Mucosa of descending colon (tissue), 3 donors: ENCODE measurements around the gene HMG20A. TPM values are rescaled to one million over a fixed set of nuclear protein-coding genes. Genes with fewer than 3 reads are reported as not detected.
A peak's percentile ranks its signal among the peaks of the same experiment; 100 is the strongest.

Source experiments
- ATAC-seq: fragments of 200-7000 bp; cut with Tn5 transposase; one replicate; pipeline ENCODE4 v1.9.1; 2020; ENCODE audit warnings: mild to moderate bottlenecking, moderate library complexity
- DNase-seq, 3 donors: peaks; one replicate each; pipeline ENCODE4 v3.0.0-alpha.2; 2020
- H3K36me3 ChIP-seq: fragments of 200-600 bp; one replicate; pipeline ENCODE4 v1.8.0; 2021; ENCODE audit warnings: low read depth, mild to moderate bottlenecking
- H3K4me1 ChIP-seq: fragments of 200-600 bp; one replicate; pipeline ENCODE4 v1.8.0; 2021; ENCODE audit warnings: low read depth, mild to moderate bottlenecking
- H3K4me3 ChIP-seq: fragments of 200-600 bp; one replicate; pipeline ENCODE4 v1.8.0; 2021; ENCODE audit warnings: mild to moderate bottlenecking
- H3K9me3 ChIP-seq: fragments of 200-600 bp; one replicate; pipeline ENCODE4 v1.8.0; 2021; ENCODE audit warnings: mild to moderate bottlenecking
- CTCF ChIP-seq: fragments of 200-600 bp; IDR thresholded peaks from one replicate; pipeline ENCODE4 v1.8.0; 2022; ENCODE audit warnings: antibody characterized with exemption, mild to moderate bottlenecking
- intact Hi-C, 2 donors: fragments of 100-400 bp; cut with DNase I in 1 of 2; cut with micrococcal nuclease in 1 of 2; formaldehyde crosslinking; loops; one replicate each; pipeline versions ENCODE4 v1.11.0 to v1.11.1; 2022; cut with DNase I, micrococcal nuclease
- total RNA-seq, 3 donors: library from RNA; stranded (reverse); fragmentation: NEBNext Ultra II Directional in 2 of 3; extraction: Animal tissue kit (Norgen Biotek cat#: 25700) in 2 of 3; gene quantifications; one replicate each; pipeline versions ENCODE4 v1.2.1 to v1.2.4, GENCODE V29; 2021 to 2023
- donor health status: DM: no; HTN: no; CAD: no; lungs with moderate emphysema.
- donor health status: DM: no; HTN: no; CAD: no.
- donor health status: DM: no; HTN: yes; CAD: no.

The HMG20A gene
- total RNA-seq, 3 donors from 2014 or later: 27.5 to 37.1 (median 34.7) TPM

- ATAC-seq (no peak), DNase-seq (no peak)
- intact Hi-C loops: no loop called here
- H3K36me3 ChIP-seq: no peaks in the 10 kb centered on the region
- peaks cover 14% of the 10 kb centered on the region for H3K4me1 ChIP-seq
- H3K9me3 ChIP-seq: no peaks in the 10 kb centered on the region
- no peak for TF ChIP-seq CTCF
- H3K4me3 ChIP-seq: no peak overlapping the region
These were observed 5.1 kb upstream of the HMG20A start for GRCh38 chr15:77415450-77416147.

- intact Hi-C loops: no loop called here
- H3K36me3 ChIP-seq: no peaks in the 10 kb centered on the region
- TF ChIP-seq CTCF: no peak
- no peak overlapping the region for H3K4me3 ChIP-seq
- ATAC-seq (no peak), DNase-seq (no peak)
- no peaks in the 10 kb centered on the region for H3K9me3 ChIP-seq
- H3K4me1 ChIP-seq: peaks cover 10% of the 10 kb centered on the region
These were observed 4.6 kb upstream of the HMG20A start for GRCh38 chr15:77416148-77416455.

GRCh38 chr15:77416954-77417353 is 3.7 kb upstream of the HMG20A start:
- intact Hi-C loops: no loop called here
- peaks cover 11% of the 10 kb centered on the region for H3K4me1 ChIP-seq
- H3K4me3 ChIP-seq: no peak overlapping the region
- H3K36me3 ChIP-seq: no peaks in the 10 kb centered on the region
- no peaks in the 10 kb centered on the region for H3K9me3 ChIP-seq
- TF ChIP-seq CTCF: no peak
- DNase-seq (no peak), ATAC-seq (no peak)

GRCh38 chr15:77417602-77418001 is 3.1 kb upstream of the HMG20A start:
- H3K36me3 ChIP-seq: no peaks in the 10 kb centered on the region
- no peaks in the 10 kb centered on the region for H3K9me3 ChIP-seq
- H3K4me1 ChIP-seq: peaks cover 16% of the 10 kb centered on the region
- no peak for TF ChIP-seq CTCF
- H3K4me3 ChIP-seq: no peak overlapping the region
- intact Hi-C loops: no loop called here
- DNase-seq: no peak
- no peak for ATAC-seq

GRCh38 chr15:77418391-77418965 is 2.2 kb upstream of the HMG20A start:
- Histone ChIP-seq H3K36me3 (no peaks in the 10 kb centered on the region), H3K9me3 (no peaks in the 10 kb centered on the region), H3K4me1 (peaks cover 16% of the 10 kb centered on the region), H3K4me3 (peak overlapping the region; percentile 87)
- no peak for TF ChIP-seq CTCF
- ATAC-seq (no peak), DNase-seq (no peak)
- intact Hi-C loops: no loop called here
